Stimulated activated CD4-positive, alpha-beta T cell treated with anti-CD3 and anti-CD28 coated beads, Interleukin-2, amount 100 ng/mL, for 48 hours (primary cell): ENCODE measurements around the gene GLB1L.

Experiments used
- DNase-seq, 2 donors: peaks; one replicate each; pipeline ENCODE4 v3.0.0-alpha.2; 2020

Gene GLB1L

DNA sequence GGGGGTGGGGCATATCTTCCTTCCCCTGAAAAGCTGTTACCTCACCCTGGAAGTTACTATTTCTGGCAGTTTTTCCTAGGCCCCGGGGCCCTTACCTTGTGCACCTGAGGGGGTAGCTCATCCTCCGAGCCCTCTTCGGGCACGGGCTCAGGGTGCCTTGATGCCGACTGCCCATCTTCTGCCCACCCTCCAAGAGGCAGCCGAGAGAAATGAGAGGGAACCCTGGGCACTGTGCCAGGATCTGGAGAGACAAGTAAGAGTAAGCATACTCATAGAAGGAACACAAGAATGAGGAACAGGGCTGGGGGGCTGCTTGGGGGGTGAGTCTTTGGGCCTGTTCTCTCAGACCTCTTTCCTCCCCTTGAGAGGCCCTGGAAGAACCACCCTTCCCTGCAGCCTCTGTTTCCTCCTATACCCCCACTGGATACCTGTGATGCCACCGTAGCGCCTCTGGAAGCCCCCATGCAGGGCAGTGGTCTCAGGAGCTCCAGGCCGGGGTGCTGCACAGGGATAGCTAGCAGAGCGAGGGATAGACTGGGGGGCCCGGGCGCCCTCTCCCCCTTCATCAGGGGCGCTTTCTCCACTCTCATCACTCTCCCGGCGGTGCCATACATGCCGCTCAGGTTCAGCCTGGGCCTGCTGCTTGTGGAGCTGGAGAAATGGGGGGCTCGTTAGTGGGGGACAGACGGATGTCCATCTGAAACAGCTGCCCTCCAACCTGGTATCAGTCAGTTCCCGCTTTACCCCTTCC is 24.4 kb downstream of the GLB1L start:
- no peak for DNase-seq

DNA sequence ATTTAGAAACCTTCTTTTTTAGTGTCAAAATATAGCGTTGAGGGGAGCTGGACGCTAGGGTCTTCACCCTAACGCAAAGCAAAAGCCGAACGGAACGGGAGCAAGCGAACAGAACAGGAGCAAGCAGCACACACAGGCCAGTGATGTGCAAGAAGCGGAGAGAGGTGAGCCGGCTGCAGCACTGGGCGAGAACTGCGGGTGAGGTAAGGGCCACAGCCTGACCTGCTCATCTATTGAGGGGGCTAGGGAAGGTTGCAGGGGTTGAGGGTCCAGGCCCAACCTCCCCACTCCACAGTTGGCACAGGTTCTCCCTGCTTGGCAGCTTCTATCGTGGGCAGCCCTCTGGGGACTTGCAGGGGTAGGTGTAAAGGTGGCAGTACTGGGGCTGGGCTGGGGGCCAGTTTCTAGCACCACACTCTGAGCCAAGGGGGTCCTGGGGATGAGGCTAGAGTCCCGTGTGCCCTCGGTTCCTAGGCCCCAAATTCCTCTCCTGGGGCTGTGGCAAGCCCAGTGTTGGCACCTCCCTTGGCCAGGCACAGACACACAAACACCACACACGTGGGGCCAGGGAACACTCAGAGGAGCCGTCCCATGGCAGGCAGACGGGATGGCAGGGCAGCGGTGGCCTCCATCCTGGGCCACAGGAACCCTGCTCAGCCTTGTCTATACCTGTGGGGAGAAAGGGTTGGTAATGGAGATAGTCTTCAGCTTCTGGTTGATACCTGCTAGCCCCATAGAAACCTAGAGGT is 25.3 kb downstream of the GLB1L start:
- no peak for DNase-seq

GRCh38 chr2:219218732-219219701 is 26.2 kb downstream of the GLB1L start, which contains the start of gene ABCB6:
TSS of gene ABCB6 (minus strand) at chr2:219218958. CDS start at chr2:219218673, 285 bp downstream.
- peak; percentile 78 to 86 for DNase-seq

DNA sequence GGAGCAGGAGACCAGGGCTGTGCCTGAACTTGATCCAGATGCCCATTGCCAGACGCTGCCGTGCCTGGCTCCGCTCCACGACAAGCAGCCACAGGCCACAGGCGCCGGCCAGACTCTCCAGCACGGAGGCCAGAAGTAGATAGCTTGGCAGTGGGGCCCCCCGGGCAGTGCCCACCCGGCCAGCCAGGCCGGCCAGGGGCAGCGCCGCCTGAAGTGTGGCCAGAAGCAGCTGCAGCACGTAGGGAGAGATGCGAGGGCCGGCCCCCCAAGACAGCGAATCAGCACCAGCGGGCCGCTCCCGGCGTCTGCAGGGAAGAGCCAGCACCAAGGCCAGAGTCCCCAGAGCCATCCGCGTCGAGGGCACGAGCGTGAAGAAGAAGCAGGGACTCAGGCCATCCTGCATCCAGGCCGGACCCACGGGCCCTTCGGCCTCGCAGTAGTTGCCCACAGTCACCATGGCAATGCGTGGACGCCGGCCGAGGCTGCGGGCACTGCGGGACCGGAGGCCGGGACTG is 27.0 kb downstream of the GLB1L start:
- peak; percentile 27 to 30 for DNase-seq

DNA sequence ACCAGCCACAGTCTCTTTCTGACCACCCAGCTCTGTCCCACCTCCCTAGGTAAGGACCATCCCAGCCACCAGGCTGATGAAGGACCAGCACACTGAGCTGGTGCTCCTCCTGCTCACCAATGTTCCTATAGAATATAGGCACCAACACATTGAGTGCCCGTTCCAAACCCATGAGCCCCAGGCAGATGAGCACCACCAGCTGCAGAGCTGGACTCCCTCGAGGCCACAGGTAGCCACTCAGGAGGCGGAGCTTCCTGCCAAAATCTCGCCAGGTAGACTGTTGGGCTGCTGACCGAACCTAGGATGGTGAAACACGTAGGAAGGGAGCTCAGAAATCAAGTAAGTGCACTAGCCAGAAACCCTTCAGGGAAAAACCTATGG is 28.7 kb downstream of the GLB1L start:
- no peak for DNase-seq

GRCh38 chr2:219215871-219216534 is 29.2 kb downstream of the GLB1L start:
- DNase-seq: no peak

- DNase-seq: no peak
Measured at GRCh38 chr2:219214786-219215185, 30.5 kb downstream of the GLB1L start.

GRCh38 chr2:219214141-219214540 is 31.1 kb downstream of the GLB1L start:
- DNase-seq: no peak

DNA sequence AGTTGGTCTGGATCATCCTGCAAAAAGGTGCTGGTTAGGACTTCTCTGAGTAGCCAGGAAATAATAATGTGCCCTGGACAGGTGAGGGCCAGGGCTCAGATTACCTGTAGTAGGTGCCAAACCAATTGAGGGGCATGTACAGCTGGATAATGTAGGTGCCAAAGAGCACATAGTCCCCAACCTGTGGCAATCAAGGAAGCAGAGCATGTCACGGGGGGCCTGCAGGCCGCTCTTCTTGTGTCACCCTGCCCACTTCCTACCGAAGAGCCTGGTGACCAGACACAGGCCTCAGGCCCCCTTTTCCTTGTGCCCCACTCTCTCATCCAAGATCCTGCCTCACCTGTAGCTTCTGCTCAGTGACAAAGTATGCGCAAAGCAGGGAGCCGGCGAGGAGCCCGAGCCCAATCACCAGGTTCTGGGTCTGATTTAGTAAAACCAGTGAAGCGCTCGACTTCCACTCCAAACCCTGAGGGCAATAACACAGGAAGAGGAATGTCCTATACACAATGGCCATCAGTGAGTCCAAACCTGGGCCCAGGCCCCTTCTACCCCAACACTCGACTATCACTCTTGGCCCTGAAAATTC is 31.7 kb downstream of the GLB1L start:
- DNase-seq: no peak

DNA sequence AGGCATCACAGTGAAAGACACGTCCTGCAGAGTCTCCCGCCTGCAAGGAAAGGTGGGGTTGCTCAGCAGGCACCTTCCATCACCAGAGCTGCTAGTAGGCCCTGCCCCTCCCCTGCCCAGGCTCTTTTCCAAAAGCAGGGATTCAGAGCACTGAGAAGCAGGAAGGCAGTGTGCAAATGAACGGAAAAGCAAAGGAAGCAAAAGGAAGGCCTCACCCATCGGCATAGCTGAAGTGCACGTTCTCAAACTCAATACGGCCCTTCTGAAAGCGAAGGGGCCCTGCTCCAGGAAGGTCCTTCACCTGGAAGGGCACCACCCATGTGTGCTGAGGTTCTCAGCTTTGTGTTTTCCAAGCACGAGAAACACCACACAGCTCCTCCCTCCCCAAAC is 32.2 kb downstream of the GLB1L start:
- no peak for DNase-seq

DNA sequence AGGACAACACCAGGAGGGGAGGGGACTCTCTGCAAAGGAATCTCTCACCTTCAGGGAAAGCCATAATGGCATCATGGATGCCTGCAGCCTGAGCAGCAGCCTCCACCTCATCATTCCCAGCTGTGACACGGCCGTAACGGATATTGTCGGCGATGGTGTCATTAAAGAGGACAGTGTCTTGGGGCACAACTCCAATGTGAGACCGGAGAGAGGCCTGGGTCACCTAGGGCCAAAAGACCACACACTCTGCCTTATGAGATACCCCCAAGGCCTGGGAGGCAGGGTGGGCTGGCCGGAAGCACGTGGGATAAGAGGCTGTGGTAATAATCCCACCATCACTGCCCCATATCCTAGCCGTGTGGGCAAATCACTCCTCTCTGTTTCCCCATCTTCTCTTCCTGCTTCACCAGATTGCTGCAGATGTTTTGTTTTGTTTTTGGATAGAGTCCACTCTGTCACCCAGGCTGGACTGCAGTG is 34.3 kb downstream of the GLB1L start:
- no peak for DNase-seq

DNA sequence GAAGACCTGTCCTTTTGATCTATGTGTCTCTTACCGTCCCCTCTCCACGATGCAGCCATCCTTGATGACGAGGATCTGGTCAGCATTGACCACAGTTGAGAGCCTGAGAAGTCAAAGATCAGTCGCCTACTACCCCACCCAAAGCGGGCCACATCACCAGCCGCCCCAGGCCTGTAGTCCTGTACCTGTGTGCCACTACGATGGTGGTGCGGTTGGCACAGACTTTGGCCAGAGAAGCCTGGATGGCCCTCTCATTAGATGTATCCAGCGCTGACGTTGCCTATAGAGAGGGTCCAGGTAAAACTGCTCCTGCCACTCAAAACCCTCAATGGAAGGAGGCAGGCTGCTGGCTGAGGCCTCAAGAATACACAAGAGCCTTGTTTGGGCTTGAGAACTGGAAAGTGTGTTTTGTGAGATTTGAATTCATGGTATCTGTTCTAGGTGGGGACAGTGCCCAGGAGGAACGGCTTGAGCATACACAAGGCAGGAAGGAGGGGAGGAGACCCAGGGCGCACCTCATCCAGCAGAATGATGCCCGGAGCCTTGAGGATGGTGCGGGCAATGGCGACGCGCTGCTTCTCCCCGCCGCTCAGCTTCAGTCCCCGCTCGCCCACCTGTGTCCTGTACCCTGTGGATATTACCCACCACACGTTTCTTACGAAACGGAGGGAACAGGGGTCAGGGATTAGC is 34.9 kb downstream of the GLB1L start:
- DNase-seq: no peak

GRCh38 chr2:219209236-219210195 is 35.7 kb downstream of the GLB1L start:
- DNase-seq: no peak

DNA sequence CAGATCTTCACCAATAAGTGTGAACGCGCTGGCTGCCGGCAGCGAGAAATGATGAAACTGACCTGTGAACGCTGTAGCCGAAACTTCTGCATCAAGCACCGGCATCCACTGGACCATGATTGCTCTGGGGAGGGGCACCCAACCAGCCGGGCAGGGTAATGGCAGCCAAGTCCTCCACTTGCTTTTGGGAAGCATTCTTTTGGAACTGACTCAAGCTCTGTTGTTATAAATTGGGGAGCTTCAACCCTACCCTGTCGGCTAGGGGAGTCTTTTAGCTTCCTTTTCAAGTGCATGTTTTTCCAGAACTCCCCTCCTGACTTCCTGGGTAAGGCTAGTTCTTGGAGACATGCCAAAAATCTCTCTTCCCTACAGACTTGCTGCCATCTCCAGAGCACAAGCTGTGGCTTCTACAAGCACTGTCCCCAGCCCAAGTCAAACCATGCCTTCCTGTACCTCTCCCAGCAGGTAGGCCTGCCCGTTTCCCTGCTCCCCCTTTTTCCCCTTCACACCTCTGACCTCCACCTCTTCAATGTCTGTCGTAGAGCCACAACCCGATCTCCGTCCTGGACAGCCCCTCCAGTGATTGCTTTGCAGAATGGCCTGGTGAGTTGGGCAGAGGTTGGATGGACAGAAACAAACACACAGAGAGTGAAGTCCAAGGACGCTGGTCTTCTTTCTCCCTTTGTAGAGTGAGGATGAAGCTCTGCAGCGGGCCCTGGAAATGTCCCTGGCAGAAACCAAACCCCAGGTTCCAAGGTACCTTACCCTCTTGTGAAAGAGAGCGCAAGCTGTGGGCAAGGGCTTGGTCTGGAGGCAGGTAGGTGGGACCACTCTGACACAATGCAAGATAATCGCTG is 37.1 kb downstream of the GLB1L start:
- no peak for DNase-seq

DNA sequence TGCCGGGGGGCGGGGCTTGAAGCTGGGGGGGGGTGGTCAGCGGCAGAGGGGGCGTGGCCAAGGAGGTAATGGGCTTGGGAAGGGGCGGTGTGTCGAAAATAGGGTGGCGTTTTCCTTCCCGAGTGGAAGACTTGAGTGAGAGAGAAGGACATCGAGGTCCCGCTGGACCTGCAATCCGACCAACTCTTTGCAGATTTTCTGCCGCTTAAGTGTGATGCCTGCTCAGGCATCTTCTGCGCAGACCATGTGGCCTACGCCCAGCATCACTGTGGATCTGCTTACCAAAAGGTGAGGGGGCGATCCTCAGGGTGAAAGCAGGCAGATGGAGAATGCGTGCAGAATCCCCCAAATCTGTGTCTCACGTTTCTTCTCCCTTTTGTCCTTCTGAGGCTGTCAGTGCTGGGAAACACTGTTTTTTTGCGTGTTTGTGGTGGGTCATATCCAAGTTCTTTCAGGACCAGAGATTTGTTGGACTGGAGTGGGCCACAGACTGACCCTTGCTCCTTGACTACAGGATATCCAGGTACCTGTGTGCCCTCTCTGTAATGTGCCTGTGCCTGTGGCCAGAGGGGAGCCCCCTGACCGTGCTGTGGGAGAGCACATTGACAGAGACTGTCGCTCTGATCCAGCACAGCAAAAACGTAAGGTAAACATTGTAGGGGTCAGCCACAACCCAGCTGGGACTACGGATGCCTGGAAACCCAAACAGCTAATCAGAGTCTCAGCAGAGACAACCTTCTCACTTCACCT is 37.9 kb downstream of the GLB1L start:
- no peak for DNase-seq

DNA sequence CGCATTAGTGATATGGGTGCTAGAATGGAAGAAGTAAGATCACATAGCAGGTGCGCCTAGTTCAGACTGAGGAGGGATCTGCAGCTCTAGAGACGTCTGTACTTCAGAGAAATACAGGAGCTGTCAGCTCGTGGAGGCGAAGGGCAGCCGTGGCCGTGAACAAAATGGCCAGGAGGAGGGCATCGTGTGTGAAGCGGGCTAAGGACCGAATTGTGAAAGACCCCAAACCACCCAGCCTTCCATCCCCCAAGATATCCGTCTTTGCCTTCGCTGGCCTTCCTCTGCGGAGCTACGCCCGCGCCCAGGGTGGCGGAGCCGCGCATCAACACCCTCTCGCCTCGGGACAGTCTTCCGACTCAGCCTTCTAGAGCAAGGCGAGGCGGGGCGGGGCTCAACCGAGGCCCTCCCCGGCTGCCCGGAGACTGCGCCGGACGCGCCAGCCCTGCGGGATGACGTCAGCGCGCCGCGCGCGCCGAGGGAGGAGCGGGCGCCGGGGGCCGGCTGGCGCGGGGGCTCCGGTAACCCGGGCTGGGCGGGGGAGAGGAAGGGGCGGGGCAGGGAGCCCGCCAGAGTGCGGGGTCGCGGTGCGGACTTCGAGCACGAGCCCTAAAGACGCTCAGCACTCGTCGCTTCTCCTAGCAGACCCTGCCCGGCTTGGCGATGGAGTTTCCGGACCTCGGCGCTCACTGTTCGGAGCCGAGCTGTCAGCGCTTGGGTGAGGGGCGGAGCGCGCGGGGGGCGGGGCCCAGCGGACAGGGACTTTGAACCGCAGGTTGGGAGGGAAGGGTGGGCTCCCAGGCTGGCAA is 38.7 kb downstream of the GLB1L start, which contains the start of gene ZFAND2B:
Gene ZFAND2B (plus strand): TSS at position 455 of the 806 bp plus-strand sequence. CDS start 206 bp downstream, at position 661.
- DNase-seq: peak; percentile 92 to 95

- no peak for DNase-seq
Measured at GRCh38 chr2:219205981-219206327, 39.3 kb downstream of the GLB1L start.
